ENCODE data around the gene NOVA2. TPM values are rescaled to one million over a fixed set of nuclear protein-coding genes. Genes with fewer than 3 reads are reported as not detected.

Gene NOVA2
- total RNA-seq, 2 donors from 2014 or later, result 1.5 to 3.9 TPM

- Histone ChIP-seq H3K4me3 (no peak overlapping the region), H3K9me3 (no peaks in the 10 kb centered on the region), H3K4me1 (peaks cover 0 to 4% of the 10 kb centered on the region in 2 donors), H3K36me3 (no peaks in the 10 kb centered on the region), H3K27ac (no peak overlapping the region), H3K27me3 (no peaks in the 10 kb centered on the region)
- no peak for DNase-seq (ENCODE audit: low spot score)
- no peak for TF ChIP-seq CTCF (IDR thresholded peaks at IDR 0.05)
Observed at GRCh38 chr19:46006411-46006810, 32.7 kb upstream of the NOVA2 start.

GRCh38 chr19:46002678-46003275, 29.1 kb upstream of the NOVA2 start:
- Histone ChIP-seq H3K36me3 (no peaks in the 10 kb centered on the region), H3K27me3 (no peaks in the 10 kb centered on the region), H3K27ac (no peak overlapping the region), H3K4me1 (peaks cover 0 to 18% of the 10 kb centered on the region in 2 donors), H3K4me3 (no peak overlapping the region), H3K9me3 (no peaks in the 10 kb centered on the region)
- TF ChIP-seq CTCF (IDR thresholded peaks at IDR 0.05), result no peak
- DNase-seq (ENCODE audit: low spot score), result no peak

- no peaks in the 10 kb centered on the region for H3K36me3 ChIP-seq
- no peaks in the 10 kb centered on the region for H3K27me3 ChIP-seq
- TF ChIP-seq CTCF (IDR thresholded peaks at IDR 0.05), result no peak
- no peaks in the 10 kb centered on the region for H3K9me3 ChIP-seq
- no peak for DNase-seq (ENCODE audit: low spot score)
- peak overlapping the region in 1 of 2 donors; percentile 14 for H3K4me3 ChIP-seq
- H3K4me1 ChIP-seq, result peaks cover 0 to 28% of the 10 kb centered on the region in 2 donors
- no peak overlapping the region for H3K27ac ChIP-seq
Observed at GRCh38 chr19:46000491-46001246, 27.0 kb upstream of the NOVA2 start.

GRCh38 chr19:45999653-46000121, 26.0 kb upstream of the NOVA2 start:
- TF ChIP-seq CTCF (IDR thresholded peaks at IDR 0.05), result no peak
- no peaks in the 10 kb centered on the region for H3K9me3 ChIP-seq
- DNase-seq (ENCODE audit: low spot score), result no peak
- no peaks in the 10 kb centered on the region for H3K27me3 ChIP-seq
- H3K27ac ChIP-seq, result no peak overlapping the region
- no peaks in the 10 kb centered on the region for H3K36me3 ChIP-seq
- H3K4me3 ChIP-seq, result no peak overlapping the region
- peaks cover 0 to 28% of the 10 kb centered on the region in 2 donors for H3K4me1 ChIP-seq

GRCh38 chr19:45998834-45999233, 25.2 kb upstream of the NOVA2 start:
- no peak for TF ChIP-seq CTCF (IDR thresholded peaks at IDR 0.05)
- Histone ChIP-seq H3K4me3 (no peak overlapping the region), H3K4me1 (peaks cover 0 to 28% of the 10 kb centered on the region in 2 donors), H3K27me3 (no peaks in the 10 kb centered on the region), H3K27ac (no peak overlapping the region), H3K36me3 (no peaks in the 10 kb centered on the region), H3K9me3 (no peaks in the 10 kb centered on the region)
- no peak for DNase-seq (ENCODE audit: low spot score)
